ENCODE data around the gene CENPV. TPM values are rescaled to one million over a fixed set of nuclear protein-coding genes. Genes with fewer than 3 reads are reported as not detected.

The CENPV gene
- total and polyA plus RNA-seq, 10 of the 15 experiments (the other 5 are each of a cell fraction or from before 2014, with no cell fraction given): 22.5 to 98.6 (median 80.8) TPM

DNA sequence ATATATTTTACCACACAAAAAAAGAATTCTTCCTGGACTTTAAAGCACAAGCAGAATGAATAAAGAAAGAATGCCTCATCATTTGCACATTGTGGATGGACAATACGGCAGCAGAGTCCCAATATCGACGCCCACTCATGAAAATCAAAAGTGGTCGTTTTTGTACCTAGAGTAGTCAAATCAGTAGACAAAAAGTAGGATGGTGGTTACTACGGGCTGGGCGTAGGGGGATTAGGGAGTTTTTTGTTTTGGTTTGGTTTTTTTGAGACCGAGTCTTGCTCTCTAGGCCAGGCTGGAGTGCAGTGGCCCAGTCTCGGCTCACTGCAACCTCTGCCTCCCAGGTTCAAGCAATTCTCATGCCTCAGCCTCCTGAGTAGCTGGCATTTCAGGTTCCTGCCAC is 8.6 kb upstream of the CENPV start:
- H3K27ac ChIP-seq (ENCODE audit: control insufficient read depth, insufficient read depth): no peak overlapping the region
- ChIA-PET RAD21 (ENCODE audit: unreplicated experiment) (interaction anchor here (2.0 to 7.1 kb wide), 4 partner anchors 53 to 226 kb away, joined by 4 to 86 read pairs (median 52); partner anchors contain the start of gene TRPV2), CTCF (interaction anchor here (1.1 to 6.2 kb wide), 7 partner anchors 10 to 158 kb away, joined by 4 to 152 read pairs (median 29); partner anchors contain the start of genes CENPV and TRPV2), POLR2A (no interaction called here), SMC1A (ENCODE audit: uncharacterized antibody, unreplicated experiment) (interaction anchor here (1.4 to 2.9 kb wide), 3 partner anchors 57 to 168 kb away, joined by 3 to 12 read pairs (median 7); no protein-coding TSS in a partner anchor)
- DNase-seq (ENCODE audit: low read depth, low spot score) (no peak), FAIRE-seq (no peak), ATAC-seq (peak; percentile 46)
- H3K79me2 ChIP-seq (ENCODE audit: control insufficient read depth, insufficient read depth, low read length): no peaks in the 10 kb centered on the region
- H3K9me3 ChIP-seq (replicated peaks; ENCODE audit: control insufficient read depth, insufficient read depth, low read length): no peaks in the 10 kb centered on the region
- BruUV-seq (replicated peaks): no TSS peak
- no peaks in the 10 kb centered on the region for H3K36me3 ChIP-seq (ENCODE audit: control insufficient read depth in 2 of 2, insufficient read depth in 2 of 2, low read length in 1 of 2)
- intact Hi-C loops (cut with micrococcal nuclease; ENCODE audit: unreplicated experiment) (loop anchor here (5.0 kb wide), 1 partner anchor 225 kb away; no protein-coding TSS in a partner anchor), in situ Hi-C loops (cut with MboI) (loop anchor here (5.0 kb wide), 1 partner anchor 160 kb away; no protein-coding TSS in a partner anchor)
- no peak overlapping the region for H3K4me3 ChIP-seq
- H4K20me1 ChIP-seq (ENCODE audit: control insufficient read depth, insufficient read depth): no peaks in the 10 kb centered on the region
- H3K4me1 ChIP-seq (ENCODE audit: control insufficient read depth, insufficient read depth, low read length): peaks cover 3% of the 10 kb centered on the region; the same call in 1 of the 2 replicates
- 15% methylated on average over 8 of the region's 8 CpGs for WGBS (ENCODE audit: insufficient coverage, insufficient replicate concordance, low lambda C conversion rate, missing lambda C conversion rate)
- H3K27me3 ChIP-seq (replicated peaks in 1 of 2; ENCODE audit: control insufficient read depth in 2 of 2, insufficient read depth in 2 of 2, low read length in 1 of 2): no peaks in the 10 kb centered on the region
- H2AFZ ChIP-seq (ENCODE audit: control insufficient read depth, low read depth, low read length): no peak overlapping the region
- no peak overlapping the region for H3K9ac ChIP-seq (ENCODE audit: control insufficient read depth, insufficient read depth, low read length)
- no peak overlapping the region for H3K4me2 ChIP-seq (ENCODE audit: control insufficient read depth, insufficient read depth)
- TF ChIP-seq, protein P1, sequence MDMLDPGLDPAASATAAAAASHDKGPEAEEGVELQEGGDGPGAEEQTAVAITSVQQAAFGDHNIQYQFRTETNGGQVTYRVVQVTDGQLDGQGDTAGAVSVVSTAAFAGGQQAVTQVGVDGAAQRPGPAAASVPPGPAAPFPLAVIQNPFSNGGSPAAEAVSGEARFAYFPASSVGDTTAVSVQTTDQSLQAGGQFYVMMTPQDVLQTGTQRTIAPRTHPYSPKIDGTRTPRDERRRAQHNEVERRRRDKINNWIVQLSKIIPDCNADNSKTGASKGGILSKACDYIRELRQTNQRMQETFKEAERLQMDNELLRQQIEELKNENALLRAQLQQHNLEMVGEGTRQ (IDR thresholded peaks at IDR 0.05; ENCODE audit: borderline replicate concordance, low read depth, low read length): no peak
- TF ChIP-seq PML (IDR thresholded peaks at IDR 0.05; ENCODE audit: low read length) (no peak), CHD4 (IDR thresholded peaks at IDR 0.05) (no peak), WRNIP1 (IDR thresholded peaks at IDR 0.05; ENCODE audit: borderline replicate concordance, low read depth, low read length) (no peak), RELA (IDR thresholded peaks at IDR 0.05; ENCODE audit: borderline replicate concordance, partially characterized antibody) (no peak), IKZF2 (IDR thresholded peaks at IDR 0.05) (no peak), JUNB (IDR thresholded peaks at IDR 0.05) (peak; percentile 20; the same call in 1 of the 2 replicates), SMARCA5 (IDR thresholded peaks at IDR 0.05) (no peak), ZNF622 (IDR thresholded peaks at IDR 0.05) (no peak)
- TF ChIP-seq, protein P2, sequence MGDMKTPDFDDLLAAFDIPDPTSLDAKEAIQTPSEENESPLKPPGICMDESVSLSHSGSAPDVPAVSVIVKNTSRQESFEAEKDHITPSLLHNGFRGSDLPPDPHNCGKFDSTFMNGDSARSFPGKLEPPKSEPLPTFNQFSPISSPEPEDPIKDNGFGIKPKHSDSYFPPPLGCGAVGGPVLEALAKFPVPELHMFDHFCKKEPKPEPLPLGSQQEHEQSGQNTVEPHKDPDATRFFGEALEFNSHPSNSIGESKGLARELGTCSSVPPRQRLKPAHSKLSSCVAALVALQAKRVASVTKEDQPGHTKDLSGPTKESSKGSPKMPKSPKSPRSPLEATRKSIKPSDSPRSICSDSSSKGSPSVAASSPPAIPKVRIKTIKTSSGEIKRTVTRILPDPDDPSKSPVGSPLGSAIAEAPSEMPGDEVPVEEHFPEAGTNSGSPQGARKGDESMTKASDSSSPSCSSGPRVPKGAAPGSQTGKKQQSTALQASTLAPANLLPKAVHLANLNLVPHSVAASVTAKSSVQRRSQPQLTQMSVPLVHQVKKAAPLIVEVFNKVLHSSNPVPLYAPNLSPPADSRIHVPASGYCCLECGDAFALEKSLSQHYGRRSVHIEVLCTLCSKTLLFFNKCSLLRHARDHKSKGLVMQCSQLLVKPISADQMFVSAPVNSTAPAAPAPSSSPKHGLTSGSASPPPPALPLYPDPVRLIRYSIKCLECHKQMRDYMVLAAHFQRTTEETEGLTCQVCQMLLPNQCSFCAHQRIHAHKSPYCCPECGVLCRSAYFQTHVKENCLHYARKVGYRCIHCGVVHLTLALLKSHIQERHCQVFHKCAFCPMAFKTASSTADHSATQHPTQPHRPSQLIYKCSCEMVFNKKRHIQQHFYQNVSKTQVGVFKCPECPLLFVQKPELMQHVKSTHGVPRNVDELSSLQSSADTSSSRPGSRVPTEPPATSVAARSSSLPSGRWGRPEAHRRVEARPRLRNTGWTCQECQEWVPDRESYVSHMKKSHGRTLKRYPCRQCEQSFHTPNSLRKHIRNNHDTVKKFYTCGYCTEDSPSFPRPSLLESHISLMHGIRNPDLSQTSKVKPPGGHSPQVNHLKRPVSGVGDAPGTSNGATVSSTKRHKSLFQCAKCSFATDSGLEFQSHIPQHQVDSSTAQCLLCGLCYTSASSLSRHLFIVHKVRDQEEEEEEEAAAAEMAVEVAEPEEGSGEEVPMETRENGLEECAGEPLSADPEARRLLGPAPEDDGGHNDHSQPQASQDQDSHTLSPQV (IDR thresholded peaks at IDR 0.05): no peak
- TF ChIP-seq, protein P3, sequence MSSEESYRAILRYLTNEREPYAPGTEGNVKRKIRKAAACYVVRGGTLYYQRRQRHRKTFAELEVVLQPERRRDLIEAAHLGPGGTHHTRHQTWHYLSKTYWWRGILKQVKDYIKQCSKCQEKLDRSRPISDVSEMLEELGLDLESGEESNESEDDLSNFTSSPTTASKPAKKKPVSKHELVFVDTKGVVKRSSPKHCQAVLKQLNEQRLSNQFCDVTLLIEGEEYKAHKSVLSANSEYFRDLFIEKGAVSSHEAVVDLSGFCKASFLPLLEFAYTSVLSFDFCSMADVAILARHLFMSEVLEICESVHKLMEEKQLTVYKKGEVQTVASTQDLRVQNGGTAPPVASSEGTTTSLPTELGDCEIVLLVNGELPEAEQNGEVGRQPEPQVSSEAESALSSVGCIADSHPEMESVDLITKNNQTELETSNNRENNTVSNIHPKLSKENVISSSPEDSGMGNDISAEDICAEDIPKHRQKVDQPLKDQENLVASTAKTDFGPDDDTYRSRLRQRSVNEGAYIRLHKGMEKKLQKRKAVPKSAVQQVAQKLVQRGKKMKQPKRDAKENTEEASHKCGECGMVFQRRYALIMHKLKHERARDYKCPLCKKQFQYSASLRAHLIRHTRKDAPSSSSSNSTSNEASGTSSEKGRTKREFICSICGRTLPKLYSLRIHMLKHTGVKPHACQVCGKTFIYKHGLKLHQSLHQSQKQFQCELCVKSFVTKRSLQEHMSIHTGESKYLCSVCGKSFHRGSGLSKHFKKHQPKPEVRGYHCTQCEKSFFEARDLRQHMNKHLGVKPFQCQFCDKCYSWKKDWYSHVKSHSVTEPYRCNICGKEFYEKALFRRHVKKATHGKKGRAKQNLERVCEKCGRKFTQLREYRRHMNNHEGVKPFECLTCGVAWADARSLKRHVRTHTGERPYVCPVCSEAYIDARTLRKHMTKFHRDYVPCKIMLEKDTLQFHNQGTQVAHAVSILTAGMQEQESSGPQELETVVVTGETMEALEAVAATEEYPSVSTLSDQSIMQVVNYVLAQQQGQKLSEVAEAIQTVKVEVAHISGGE (CRISPR knock-in tag; IDR thresholded peaks at IDR 0.05): no peak
- TF ChIP-seq, protein P4, sequence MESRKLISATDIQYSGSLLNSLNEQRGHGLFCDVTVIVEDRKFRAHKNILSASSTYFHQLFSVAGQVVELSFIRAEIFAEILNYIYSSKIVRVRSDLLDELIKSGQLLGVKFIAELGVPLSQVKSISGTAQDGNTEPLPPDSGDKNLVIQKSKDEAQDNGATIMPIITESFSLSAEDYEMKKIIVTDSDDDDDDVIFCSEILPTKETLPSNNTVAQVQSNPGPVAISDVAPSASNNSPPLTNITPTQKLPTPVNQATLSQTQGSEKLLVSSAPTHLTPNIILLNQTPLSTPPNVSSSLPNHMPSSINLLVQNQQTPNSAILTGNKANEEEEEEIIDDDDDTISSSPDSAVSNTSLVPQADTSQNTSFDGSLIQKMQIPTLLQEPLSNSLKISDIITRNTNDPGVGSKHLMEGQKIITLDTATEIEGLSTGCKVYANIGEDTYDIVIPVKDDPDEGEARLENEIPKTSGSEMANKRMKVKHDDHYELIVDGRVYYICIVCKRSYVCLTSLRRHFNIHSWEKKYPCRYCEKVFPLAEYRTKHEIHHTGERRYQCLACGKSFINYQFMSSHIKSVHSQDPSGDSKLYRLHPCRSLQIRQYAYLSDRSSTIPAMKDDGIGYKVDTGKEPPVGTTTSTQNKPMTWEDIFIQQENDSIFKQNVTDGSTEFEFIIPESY (IDR thresholded peaks at IDR 0.05): no peak
